Measurements from ENCODE around the gene AMN1.

Gene AMN1

DNA sequence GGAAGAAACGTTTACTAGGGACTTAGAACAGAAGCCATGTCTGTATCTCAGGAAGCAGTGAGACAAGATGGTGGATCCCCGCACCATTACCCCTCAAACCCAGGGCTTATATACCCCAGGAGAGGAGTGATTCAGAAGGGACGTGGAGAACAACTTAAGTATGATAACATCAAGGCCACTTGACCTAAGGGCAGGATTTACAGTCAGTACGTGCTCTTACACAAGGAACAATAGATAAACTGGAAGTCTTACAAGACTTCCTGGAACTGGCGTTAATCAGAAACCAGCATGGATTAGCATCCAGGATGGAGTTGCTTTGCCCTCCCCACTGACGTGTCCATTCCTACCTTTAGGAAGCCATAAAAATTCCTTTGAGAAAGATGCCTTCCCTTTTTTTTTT lies 77.9 kb downstream of the AMN1 start:
- TF ChIP-seq, protein P1, sequence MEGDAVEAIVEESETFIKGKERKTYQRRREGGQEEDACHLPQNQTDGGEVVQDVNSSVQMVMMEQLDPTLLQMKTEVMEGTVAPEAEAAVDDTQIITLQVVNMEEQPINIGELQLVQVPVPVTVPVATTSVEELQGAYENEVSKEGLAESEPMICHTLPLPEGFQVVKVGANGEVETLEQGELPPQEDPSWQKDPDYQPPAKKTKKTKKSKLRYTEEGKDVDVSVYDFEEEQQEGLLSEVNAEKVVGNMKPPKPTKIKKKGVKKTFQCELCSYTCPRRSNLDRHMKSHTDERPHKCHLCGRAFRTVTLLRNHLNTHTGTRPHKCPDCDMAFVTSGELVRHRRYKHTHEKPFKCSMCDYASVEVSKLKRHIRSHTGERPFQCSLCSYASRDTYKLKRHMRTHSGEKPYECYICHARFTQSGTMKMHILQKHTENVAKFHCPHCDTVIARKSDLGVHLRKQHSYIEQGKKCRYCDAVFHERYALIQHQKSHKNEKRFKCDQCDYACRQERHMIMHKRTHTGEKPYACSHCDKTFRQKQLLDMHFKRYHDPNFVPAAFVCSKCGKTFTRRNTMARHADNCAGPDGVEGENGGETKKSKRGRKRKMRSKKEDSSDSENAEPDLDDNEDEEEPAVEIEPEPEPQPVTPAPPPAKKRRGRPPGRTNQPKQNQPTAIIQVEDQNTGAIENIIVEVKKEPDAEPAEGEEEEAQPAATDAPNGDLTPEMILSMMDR (IDR thresholded peaks at IDR 0.05), result no peak
- TF ChIP-seq ZFX (IDR thresholded peaks at IDR 0.05; ENCODE audit: borderline replicate concordance), result no peak
- H3K27ac ChIP-seq, result peak overlapping the region; percentile 92

DNA sequence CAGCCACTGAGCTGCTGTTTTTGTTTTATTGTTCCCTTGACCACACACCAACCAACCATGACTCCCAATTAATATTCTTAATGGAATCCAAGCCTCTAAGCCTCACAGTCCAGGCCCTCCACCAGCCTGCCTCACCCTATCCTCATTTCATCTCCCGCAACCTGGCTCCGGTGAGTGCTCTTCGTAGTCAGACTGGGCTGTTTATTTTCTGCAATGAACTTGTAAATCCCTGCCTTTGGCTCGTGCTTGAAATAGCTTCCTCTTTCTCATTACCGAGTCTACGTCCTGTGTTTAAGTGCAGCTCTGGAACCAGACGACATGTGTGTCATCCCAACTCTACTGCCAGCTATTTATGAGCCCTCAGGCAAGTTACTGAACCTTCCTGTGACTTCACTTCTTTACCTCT lies 81.7 kb downstream of the AMN1 start:
- no peak for TF ChIP-seq ZFX (IDR thresholded peaks at IDR 0.05; ENCODE audit: borderline replicate concordance)
- TF ChIP-seq, protein P1 (IDR thresholded peaks at IDR 0.05), result no peak
- 0 out of 2 replicates have a peak overlapping the region, but pooled peaks have one; percentile 1 for H3K27ac ChIP-seq

DNA sequence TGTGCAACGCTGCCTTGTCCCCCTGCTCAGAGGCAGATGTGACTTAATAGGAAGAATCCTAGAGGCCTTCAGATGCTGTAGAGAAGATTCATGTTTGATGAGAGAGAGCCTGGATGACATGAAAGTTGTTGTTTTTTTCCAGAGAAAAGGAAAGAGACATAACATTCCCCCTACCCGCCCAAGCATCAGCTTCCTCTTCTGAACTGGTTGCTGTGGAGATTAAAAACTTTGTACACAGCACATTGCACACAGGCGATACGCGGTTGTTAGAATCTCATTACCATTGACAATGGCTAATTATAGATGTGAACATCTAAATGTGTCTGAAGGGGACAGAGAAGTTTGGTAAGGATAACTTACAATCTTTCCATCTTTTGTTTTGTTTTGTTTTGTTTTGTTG lies 82.9 kb downstream of the AMN1 start:
- no peak overlapping the region for H3K27ac ChIP-seq
- TF ChIP-seq, protein P1 (IDR thresholded peaks at IDR 0.05), result no peak
- no peak for TF ChIP-seq ZFX (IDR thresholded peaks at IDR 0.05; ENCODE audit: borderline replicate concordance)

DNA sequence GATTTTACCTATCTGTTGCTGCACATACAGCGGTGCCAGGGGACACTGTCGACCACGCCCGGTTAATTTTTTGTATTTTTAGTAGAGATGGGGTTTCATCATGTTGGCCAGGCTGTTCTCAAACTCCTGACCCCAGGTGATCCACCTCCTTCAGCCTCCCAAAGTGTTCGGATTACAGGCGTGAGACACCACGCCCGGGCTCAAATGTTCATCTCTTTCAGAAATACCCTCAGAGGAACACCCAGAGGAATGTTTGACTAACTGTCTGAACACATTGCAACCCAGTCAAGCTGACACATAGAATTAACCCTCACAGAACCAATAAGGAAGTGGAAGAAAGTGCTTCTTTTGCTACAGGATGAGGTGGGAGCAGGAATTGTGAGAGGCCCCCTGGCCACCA lies 84.3 kb downstream of the AMN1 start:
- no peak overlapping the region for H3K27ac ChIP-seq
- TF ChIP-seq, protein P1 (IDR thresholded peaks at IDR 0.05), result no peak
- no peak for TF ChIP-seq ZFX (IDR thresholded peaks at IDR 0.05; ENCODE audit: borderline replicate concordance)

DNA sequence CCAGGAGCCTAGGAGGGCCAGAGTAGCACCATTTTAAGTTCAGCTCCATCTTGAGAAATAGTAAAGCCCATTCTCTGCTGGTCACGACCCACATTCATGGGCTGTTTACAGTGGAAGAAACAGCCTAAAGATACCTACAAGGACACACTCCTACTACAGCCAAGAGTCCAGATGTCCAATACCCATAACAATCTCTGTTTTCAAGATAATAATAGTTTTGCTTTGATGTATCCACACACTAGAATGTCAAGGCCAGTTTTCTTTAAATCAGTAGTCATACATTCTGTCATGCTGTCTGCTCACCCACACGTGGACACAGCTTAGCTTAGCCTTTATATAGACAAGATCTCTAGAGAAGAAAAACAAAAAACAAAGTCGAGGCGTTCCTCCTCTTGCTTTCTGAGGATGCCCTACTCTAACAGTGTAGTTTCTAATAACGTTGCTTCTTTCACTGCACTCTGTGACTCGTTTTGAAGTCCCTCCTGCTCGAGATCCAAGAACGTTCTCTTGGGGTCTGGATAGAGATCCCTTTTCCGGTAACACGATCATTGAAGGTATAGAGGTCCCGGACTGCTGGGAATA lies 87.2 kb downstream of the AMN1 start:
- no peak overlapping the region for H3K27ac ChIP-seq
- TF ChIP-seq ZFX (IDR thresholded peaks at IDR 0.05; ENCODE audit: borderline replicate concordance), result no peak

DNA sequence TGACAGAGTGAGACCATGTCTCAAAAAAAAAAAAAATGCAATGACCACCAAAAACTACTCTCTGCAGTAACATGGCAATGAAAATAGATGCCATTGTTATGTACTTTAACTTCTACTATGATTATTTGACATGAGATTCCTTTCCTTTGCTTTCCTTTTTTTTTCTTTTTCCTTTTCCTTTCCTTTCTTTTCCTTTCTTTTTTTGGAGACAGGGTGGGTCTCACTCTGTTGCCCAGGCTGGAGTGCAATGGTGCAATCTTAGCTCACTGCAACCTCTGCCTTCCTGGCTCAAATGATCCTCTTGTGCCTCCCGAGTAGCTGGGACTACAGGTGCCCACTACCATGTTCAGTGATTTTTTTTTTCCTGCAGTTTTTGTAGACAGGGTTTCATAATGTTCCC lies 94.2 kb downstream of the AMN1 start:
- TF ChIP-seq, protein P1 (IDR thresholded peaks at IDR 0.05), result no peak
- TF ChIP-seq ZFX (IDR thresholded peaks at IDR 0.05; ENCODE audit: borderline replicate concordance), result no peak
- H3K27ac ChIP-seq, result no peak overlapping the region

DNA sequence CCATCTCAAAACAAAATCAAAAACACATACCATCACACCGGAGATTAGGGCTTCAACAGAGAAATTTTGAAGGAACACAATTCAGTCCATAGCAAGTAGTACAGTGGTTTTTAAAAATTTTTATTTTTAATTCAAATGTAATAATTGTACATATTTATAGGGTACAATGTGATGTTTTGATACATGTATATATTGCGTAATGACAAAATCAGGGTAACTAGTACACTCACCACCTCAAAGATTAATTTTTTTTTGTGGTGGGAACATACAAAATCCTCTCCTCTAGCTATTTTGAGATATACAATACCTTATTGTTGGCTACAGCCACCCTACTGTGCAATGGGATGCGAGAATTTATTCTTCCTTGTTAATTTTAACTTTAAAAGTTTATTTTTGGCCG lies 95.4 kb downstream of the AMN1 start:
- H3K27ac ChIP-seq, result no peak overlapping the region
- TF ChIP-seq ZFX (IDR thresholded peaks at IDR 0.05; ENCODE audit: borderline replicate concordance), result no peak
- TF ChIP-seq, protein P1 (IDR thresholded peaks at IDR 0.05), result no peak

DNA sequence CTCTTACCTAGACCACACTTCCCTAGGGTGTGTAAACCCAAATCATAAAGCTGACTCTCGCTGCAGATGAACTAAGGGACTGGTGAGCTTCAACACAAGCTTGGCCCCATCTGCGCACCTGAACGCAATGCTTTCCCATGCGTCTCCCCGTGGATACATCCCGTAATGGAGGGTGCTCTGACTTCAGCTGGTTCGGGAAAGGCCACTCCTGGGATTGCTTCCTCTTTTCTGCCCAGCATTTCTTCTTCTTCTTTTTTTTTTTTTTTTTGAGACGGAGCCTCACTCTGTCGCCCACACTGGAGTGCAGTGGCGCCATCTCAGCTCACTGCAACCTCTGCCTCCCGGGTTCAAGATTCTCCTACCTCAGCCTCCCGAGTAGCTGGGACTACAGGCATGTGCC lies 97.0 kb downstream of the AMN1 start:
- no peak overlapping the region for H3K27ac ChIP-seq
- TF ChIP-seq, protein P1 (IDR thresholded peaks at IDR 0.05), result no peak
- TF ChIP-seq ZFX (IDR thresholded peaks at IDR 0.05; ENCODE audit: borderline replicate concordance), result no peak
